GM19395 (cell line): Measurements from ENCODE around the gene TRAPPC12.
"Not testable (repeated sequence)": the region's sequence is repeated elsewhere in the genome, so short reads cannot be mapped to it uniquely, and the experiment has no call there.

Experiments used
- ATAC-seq: cut with Tn5 transposase; IDR thresholded peaks from one replicate; pipeline ENCODE4 v1.9.1; 2021; ENCODE audit warnings: mild to moderate bottlenecking, moderate library complexity; ENCODE audit not compliant: unreplicated experiment

TRAPPC12 gene

GRCh38 chr2:3379647-3380534 lies at the start of gene TRAPPC12:
TSS of gene TRAPPC12 (plus strand) at chr2:3379694. CDS start at chr2:3387624, 7,930 bp downstream.
- ATAC-seq: peak; percentile 73

DNA sequence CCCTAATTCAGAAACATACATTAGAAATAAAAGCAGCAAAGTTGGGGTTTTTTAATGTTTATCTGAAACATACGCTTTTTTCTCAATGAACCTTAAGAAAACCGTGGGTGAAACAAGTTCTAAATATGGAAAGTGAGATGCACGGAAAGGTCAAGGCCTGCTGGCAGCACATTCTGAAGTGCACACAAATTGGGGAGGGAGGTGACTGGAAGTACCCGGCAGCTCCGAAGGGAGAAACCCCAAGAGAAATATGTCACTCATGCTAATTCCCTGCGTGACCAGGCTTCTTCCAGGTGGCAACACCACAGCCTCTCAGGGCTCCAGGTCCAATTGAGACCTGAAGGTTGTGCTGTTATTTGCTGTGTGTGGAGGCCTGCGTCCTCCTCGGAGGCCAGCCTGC lies 47.4 kb upstream of the TRAPPC12 start:
- no peak for ATAC-seq

DNA sequence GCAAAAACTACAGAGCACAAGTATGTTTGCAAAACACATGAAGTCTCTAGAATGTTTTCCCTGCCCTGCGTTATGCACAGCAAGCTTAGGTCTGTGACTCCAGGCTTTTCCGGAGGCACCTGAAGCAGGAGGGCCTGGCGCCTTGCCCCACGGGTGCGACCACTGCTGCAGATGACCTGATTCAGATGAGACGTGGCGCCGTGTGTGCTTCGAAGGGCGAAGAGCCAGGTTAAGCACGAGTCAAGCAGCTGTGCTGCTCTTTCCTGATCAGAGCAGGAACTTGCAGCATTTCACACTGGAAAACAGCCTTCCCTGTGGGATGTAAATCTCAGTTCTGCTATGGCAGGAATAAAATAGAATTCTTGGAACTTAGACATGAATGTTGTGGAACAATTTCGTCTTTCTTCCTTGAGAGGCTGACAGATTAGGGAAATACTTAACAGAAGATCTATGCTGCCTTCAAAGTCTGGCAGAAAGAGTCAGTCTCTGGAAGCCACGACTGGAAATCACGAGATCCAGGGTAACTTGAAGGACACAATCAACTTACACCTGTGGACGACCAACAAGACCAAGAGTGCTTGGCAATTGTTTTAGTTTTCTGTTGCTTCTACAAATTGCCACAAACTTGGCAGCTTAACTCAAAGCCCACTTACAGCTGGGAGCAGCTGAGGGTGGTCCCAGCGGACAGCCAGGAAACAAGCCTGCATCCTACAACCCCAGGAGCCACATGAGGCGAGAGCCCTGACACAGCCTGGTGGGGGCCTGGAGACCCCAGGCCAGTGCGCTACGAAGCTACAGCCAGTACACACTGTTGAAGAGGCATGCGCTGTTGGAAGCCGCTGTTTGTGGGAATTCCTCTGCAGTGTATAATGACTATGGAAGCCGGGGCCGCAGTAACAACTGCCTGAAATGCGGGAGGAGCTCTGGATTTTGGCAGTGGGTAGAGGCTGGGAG lies 44.8 kb upstream of the TRAPPC12 start:
- ATAC-seq: no peak

- ATAC-seq: no peak
Observed at GRCh38 chr2:3336844-3337243, 42.6 kb upstream of the TRAPPC12 start.

DNA sequence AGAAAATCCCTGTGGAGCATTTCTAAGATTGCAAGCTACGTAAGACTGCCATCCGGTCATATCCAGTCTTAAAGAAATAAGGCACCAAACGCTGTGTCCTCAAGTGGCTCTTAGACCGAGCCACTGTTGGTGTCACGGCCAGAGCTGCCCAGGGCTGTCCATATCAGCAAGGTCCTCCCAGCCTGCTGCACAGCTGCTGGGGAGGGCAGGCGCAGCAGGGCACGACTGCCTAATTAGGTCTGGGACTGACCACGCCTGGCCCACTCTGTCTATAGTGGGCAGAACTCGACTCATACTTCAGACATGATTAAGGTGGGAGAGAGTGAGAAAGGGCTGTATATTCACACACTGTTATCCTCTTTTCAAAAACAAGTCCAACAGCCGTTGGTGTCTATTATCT lies 41.2 kb upstream of the TRAPPC12 start:
- ATAC-seq: no peak

GRCh38 chr2:3340144-3340543 lies 39.4 kb upstream of the TRAPPC12 start:
- no peak for ATAC-seq

DNA sequence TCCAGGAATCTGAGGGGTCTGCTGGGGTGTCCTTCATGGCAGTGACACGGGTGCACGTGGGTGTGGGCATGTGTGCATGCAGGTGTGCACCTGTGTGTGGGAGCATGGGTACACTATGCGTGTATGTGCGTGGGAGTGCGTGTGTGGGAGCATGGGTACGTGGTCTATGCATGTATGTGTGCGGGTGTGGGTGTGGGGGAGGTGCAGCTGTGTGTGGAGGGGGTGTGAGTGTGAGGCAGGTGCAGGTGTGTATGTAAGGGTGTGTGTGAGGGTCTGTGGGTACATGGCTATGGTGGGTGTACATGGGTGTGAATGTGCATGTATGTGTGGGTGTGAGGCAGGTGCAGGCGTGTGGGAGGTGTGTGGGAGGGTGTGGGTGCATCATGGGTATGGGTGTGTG lies 38.2 kb upstream of the TRAPPC12 start:
- no peak for ATAC-seq

- ATAC-seq: no peak
Observed at GRCh38 chr2:3342324-3342723, 37.2 kb upstream of the TRAPPC12 start.

GRCh38 chr2:3343012-3343411 lies 36.5 kb upstream of the TRAPPC12 start:
- ATAC-seq: no peak

GRCh38 chr2:3344897-3345296 lies 34.6 kb upstream of the TRAPPC12 start:
- no peak for ATAC-seq

DNA sequence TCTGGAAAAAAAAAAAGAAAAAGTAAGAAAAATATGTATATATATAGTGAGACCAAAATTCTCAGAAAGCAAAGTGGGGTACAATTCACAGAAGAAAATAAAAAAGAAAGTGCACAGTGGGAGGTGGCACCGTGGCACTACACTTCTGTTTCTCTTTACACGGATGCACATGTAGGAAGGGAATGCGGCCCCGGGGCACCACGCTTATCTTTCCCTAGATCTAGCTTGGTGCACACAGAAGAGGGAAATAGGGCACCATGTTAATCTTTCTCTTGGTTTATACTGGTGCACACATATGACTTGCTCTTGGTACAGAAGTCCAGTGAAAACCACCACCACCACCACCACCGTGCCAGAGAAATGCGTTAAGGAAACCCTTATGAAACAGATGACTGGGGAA lies 33.9 kb upstream of the TRAPPC12 start:
- no peak for ATAC-seq

GRCh38 chr2:3348767-3349166 lies 30.7 kb upstream of the TRAPPC12 start:
- ATAC-seq: no peak

- no peak for ATAC-seq
Observed at GRCh38 chr2:3349211-3349693, 30.2 kb upstream of the TRAPPC12 start.

DNA sequence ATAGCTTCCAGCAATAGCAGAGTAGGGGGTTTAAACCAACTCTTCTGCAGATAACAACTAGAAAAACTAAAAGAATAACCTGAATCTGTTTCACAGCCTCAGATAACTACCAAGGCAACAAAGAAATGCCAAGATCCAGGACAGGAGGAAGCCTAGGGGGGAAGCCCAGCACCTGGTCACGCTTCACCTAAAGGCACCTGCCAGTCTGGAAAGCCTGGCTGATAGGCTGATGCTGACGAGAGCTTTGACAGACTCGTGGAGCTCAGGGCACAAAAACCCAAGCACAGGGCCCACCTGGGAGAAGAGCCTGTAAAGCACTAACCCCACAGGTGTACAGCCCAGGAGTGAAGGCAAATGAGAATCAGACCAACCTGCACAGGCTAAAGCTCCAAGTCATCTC lies 24.5 kb upstream of the TRAPPC12 start:
- ATAC-seq: no peak

- ATAC-seq: no peak
Observed at GRCh38 chr2:3355951-3356569, 23.4 kb upstream of the TRAPPC12 start.

DNA sequence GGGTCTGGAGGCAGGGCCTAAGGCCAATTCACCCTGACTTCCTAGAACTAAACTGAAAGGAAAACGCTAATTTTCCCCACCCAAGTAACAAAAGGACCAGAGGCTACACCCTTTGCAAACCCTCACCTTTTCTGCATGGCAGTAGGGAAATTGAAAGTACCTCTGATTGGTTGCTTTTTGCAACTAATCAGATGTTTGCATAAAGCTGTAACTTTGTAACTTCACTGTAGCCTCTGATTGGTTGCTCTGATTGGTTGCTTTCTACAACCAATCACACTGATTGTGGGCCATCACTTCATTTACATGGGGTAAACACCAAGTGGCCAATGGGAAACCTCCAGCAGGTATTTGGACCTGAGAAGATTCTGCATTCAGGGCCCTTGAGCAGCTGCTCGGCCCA lies 22.7 kb upstream of the TRAPPC12 start:
- ATAC-seq: no peak

- ATAC-seq: not testable (repeated sequence)
Observed at GRCh38 chr2:3357446-3357845, 22.0 kb upstream of the TRAPPC12 start.

GRCh38 chr2:3357926-3358325 lies 21.6 kb upstream of the TRAPPC12 start:
- no peak for ATAC-seq

DNA sequence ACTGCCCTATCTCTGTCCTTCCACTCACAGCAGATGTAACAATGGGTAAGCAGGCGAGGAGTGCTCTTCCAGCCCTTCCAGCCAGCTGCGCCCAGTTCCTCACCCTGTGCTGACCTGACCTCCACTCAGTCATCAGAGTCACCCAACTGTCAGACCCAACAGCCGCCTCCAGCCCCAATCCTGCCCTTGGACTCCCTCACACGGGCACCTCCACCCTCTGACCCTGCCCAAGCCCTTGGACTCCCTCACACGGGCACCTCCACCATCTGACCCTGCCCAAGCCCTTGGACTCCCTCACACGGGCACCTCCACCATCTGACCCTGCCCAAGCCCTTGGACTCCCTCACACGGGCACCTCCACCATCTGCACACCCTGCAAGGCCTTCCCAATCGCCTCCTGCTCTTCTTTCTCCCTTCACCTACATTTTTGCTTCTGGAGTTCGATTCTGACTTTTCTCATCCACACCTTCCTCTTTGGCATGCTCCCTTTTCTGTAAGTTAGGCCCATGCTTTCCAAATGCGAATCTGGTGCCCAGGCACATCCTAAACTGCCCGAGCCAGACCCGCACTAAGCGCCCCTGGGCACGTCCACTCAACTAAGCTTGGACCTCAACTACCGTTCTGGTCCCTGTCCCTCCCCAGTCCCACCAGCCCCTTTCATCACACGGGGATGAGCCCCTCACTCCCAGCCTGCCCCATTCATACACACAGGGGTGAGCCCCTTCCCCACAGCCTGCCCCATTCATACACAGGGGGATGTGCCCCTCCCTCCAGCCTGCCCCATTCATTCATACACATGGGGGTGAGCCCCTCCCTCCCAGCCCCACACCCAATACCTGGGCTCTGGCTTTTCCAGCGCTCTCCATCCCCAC lies 17.7 kb upstream of the TRAPPC12 start:
- ATAC-seq: no peak

- no peak for ATAC-seq
Observed at GRCh38 chr2:3365219-3365618, 14.3 kb upstream of the TRAPPC12 start.
